Endothelial cell of umbilical vein (primary cell): ENCODE results near the gene PRDM10. TPM values are rescaled to one million over a fixed set of nuclear protein-coding genes. Genes with fewer than 3 reads are reported as not detected.

Source experiments
- BruUV-seq: library from RNA; stranded (reverse); fragments of 400-500 nt; replicated peaks from 2 replicates; lab custom pipeline; 2021; lab: Mats Ljungman, UMichigan
- CTCF ChIA-PET: fragments of 300-600, 350-600 bp; sonication (Branson Sonifier 250); formaldehyde crosslinking; loops from one replicate; lab custom pipeline; 2021; ENCODE audit warnings: antibody characterized with exemption, inconsistent platforms; lab: Charles Lee
- POLR2A ChIA-PET: fragments of 300-600, 350-600 bp; sonication (Branson Sonifier 250); formaldehyde crosslinking; loops from one replicate; lab custom pipeline; 2021; ENCODE audit warnings: antibody characterized with exemption, inconsistent platforms; lab: Charles Lee
- DNase-seq: peaks from one replicate; pipeline ENCODE4 v3.0.0-alpha.2; 2011; ENCODE audit warnings: low read depth, low spot score
- FAIRE-seq: peaks from 2 replicates; lab custom pipeline; 2011; peaks lifted over from hg19 to GRCh38; lab: Jason Lieb, UNC
- H2AFZ ChIP-seq: 2 replicates; pipeline ENCODE4 v1.6.0; 2012; ENCODE audit warnings: low read depth, low read length, control low read depth, inconsistent platforms
- H3K27ac ChIP-seq: 2 replicates; pipeline ENCODE4 v1.5.1; 2011; ENCODE audit warnings: low read depth, mild to moderate bottlenecking, control low read depth, low read length, moderate library complexity; ENCODE audit not compliant: insufficient read depth
- H3K27me3 ChIP-seq, 2 experiments: 2 replicates each; pipeline versions ENCODE4 v1.6.0 to v1.6.1; 2011; ENCODE audit warnings: low read length in 2 of 2, mixed read lengths in 1 of 2; ENCODE audit not compliant: control insufficient read depth in 2 of 2, insufficient read depth in 2 of 2
- H3K36me3 ChIP-seq, 2 experiments: 2 replicates in 1 of 2; 3 replicates in 1 of 2; pipeline ENCODE4 v1.5.1; 2011; ENCODE audit warnings: low read length in 2 of 2, mild to moderate bottlenecking in 1 of 2, moderate library complexity in 1 of 2; ENCODE audit not compliant: control insufficient read depth in 2 of 2, insufficient read depth in 2 of 2; ENCODE audit errors: extremely low read depth in 1 of 2
- H3K4me1 ChIP-seq: 3 replicates; pipeline ENCODE4 v1.5.1; 2011; ENCODE audit warnings: mild to moderate bottlenecking, low read length; ENCODE audit not compliant: control insufficient read depth, insufficient read depth; ENCODE audit errors: extremely low read depth
- H3K4me2 ChIP-seq: 2 replicates; pipeline ENCODE4 v1.6.1; 2011; ENCODE audit warnings: low read length, control low read depth, mixed read lengths; ENCODE audit not compliant: insufficient read depth
- H3K4me3 ChIP-seq, 3 experiments: fragments of 200-600 bp in 1 of 3; sonication (generic), shearing (Covaris generic) in 1 of 3; replicated peaks in 1 of 3; 2 replicates each; pipeline ENCODE4 v1.5.1; 2011 to 2016; ENCODE audit warnings: control low read depth in 3 of 3, low read length in 3 of 3, mild to moderate bottlenecking in 2 of 3, inconsistent platforms in 1 of 3, low read depth in 1 of 3, moderate library complexity in 1 of 3; ENCODE audit not compliant: insufficient read depth in 1 of 3
- H3K79me2 ChIP-seq: 2 replicates; pipeline ENCODE4 v1.6.0; 2012; ENCODE audit warnings: low read length, inconsistent platforms; ENCODE audit not compliant: control insufficient read depth, insufficient read depth
- H3K9ac ChIP-seq: replicated peaks from 2 replicates; pipeline ENCODE3; 2011; ENCODE audit warnings: low read length, control low read depth; ENCODE audit not compliant: insufficient read depth; ENCODE audit errors: extremely low read depth
- H3K9me1 ChIP-seq: replicated peaks from 3 replicates; pipeline ENCODE4 v1.6.0; 2011; ENCODE audit warnings: mild to moderate bottlenecking, low read length; ENCODE audit not compliant: control insufficient read depth, insufficient read depth; ENCODE audit errors: extremely low read depth
- H3K9me3 ChIP-seq: replicated peaks from 2 replicates; pipeline ENCODE4 v1.5.1; 2012; ENCODE audit warnings: low read length, inconsistent platforms; ENCODE audit not compliant: control insufficient read depth, insufficient read depth
- H4K20me1 ChIP-seq: replicated peaks from 2 replicates; pipeline ENCODE3; 2011; ENCODE audit warnings: mild to moderate bottlenecking, low read length; ENCODE audit not compliant: control insufficient read depth, insufficient read depth; ENCODE audit errors: extremely low read depth
- EZH2 ChIP-seq: IDR thresholded peaks from 2 replicates; pipeline ENCODE4 v1.6.1; 2012; ENCODE audit warnings: borderline replicate concordance, low read depth, mild to moderate bottlenecking, moderate library complexity, low read length, inconsistent platforms; ENCODE audit not compliant: severe bottlenecking
- FOS ChIP-seq: IDR thresholded peaks from 2 replicates; pipeline ENCODE4 v1.6.1; 2011; ENCODE audit warnings: mild to moderate bottlenecking, low read length, moderate library complexity, borderline replicate concordance; ENCODE audit not compliant: insufficient read depth
- GATA2 ChIP-seq: IDR thresholded peaks from 2 replicates; pipeline ENCODE4 v1.7.0; 2011; ENCODE audit warnings: low read depth, mild to moderate bottlenecking, moderate library complexity, mixed read lengths, low read length; ENCODE audit not compliant: insufficient read length, insufficient read depth
- JUN ChIP-seq: IDR thresholded peaks from 2 replicates; pipeline ENCODE4 v1.6.1; 2011; ENCODE audit warnings: borderline replicate concordance, low read depth; ENCODE audit not compliant: insufficient read length, insufficient read depth
- MYC ChIP-seq: IDR thresholded peaks from one replicate; pipeline ENCODE4 v1.6.1; 2011; ENCODE audit warnings: mild to moderate bottlenecking, low read depth, low read length
- POLR2A ChIP-seq: IDR thresholded peaks from 2 replicates; pipeline ENCODE4 v1.6.1; 2012; ENCODE audit warnings: low read depth, mild to moderate bottlenecking, control low read depth, low read length
- POLR2AphosphoS5 ChIP-seq: IDR thresholded peaks from 2 replicates; pipeline ENCODE4 v1.6.1; 2012; ENCODE audit warnings: low read depth, mild to moderate bottlenecking, control low read depth, low read length, moderate library complexity; ENCODE audit not compliant: insufficient read depth
- dilution Hi-C: fragments of 300-500 bp; cut with MboI; formaldehyde crosslinking; loops from one replicate; pipeline ENCODE4 v1.15.0; 2019; ENCODE audit warnings: low sequenced_read_pairs; ENCODE audit not compliant: extremely low pct_ligation_motif_present
- intact Hi-C: fragments of 100-400 bp; cut with micrococcal nuclease; formaldehyde crosslinking; loops from one replicate; pipeline ENCODE4 v1.10.0; 2022
- polyA plus RNA-seq, 4 experiments: library from polyadenylated mRNA; depleted of rRNA in 3 of 4; stranded (reverse) in 3 of 4; unstranded in 1 of 4; fragments of >200 nt; gene quantifications; 2 replicates each; pipeline versions ENCODE4 v1.2.1 to v1.2.3, GENCODE V29; 2011 to 2012; ENCODE audit warnings: missing spikeins in 1 of 4
- total RNA-seq: library from RNA; stranded (reverse); gene quantifications from 2 replicates; pipeline ENCODE4 v1.2.3, GENCODE V29; 2021
- TF ChIP-seq, protein P1 (sequence below), 2 donors: IDR thresholded peaks; 1 replicate in 1 of 2; 2 replicates in 1 of 2; pipeline ENCODE4 v1.5.1; 2011; ENCODE audit warnings: low read length in 2 of 2, mild to moderate bottlenecking in 2 of 2, moderate library complexity in 2 of 2, control low read depth in 1 of 2, inconsistent platforms in 1 of 2, low read depth in 1 of 2; ENCODE audit not compliant: insufficient read depth in 1 of 2; ENCODE audit errors: extremely low read depth in 1 of 2
- TF ChIP-seq, protein P2 (sequence below): IDR thresholded peaks from 2 replicates; pipeline ENCODE4 v1.6.1; 2011; ENCODE audit not compliant: insufficient read depth, insufficient read length

Gene PRDM10
- total and polyA plus RNA-seq, 2 donors (not counting 3 experiments of a cell fraction or from before 2014, with no cell fraction given), result 9.6 to 13.0 TPM

DNA sequence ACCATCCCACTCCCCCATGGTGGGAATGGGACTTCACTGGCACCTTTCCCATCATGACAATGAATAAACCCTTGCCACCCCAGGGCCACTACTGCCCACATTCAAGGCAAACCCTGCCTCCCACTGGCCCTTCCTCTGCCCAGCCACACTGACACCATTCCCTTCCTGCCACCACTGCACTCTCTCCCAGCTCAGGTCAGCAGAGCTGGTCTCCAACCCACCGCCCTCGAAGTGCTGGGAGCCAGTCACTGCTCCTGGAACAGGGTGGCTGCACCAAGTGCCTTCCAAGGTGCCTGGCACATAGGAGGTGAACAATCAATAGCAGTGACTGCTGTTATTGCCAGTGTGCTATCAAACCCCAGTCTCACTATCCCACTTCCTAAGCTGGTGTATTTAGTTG, 27.1 kb downstream of the PRDM10 start:
- no TSS peak for BruUV-seq
- no peak overlapping the region for H3K4me3 ChIP-seq
- TF ChIP-seq MYC, result no peak
- no peak overlapping the region for H3K4me2 ChIP-seq
- POLR2A ChIA-PET, result no interaction called here
- DNase-seq, result no peak
- FAIRE-seq, result no peak
- H3K9ac ChIP-seq, result no peak overlapping the region
- H3K27ac ChIP-seq, result no peak overlapping the region
- intact Hi-C loops (no loop called here), dilution Hi-C loops (no loop called here)
- H3K27me3 ChIP-seq, result no peaks in the 10 kb centered on the region
- H3K79me2 ChIP-seq, result no peaks in the 10 kb centered on the region
- no peaks in the 10 kb centered on the region for H3K9me3 ChIP-seq
- CTCF ChIA-PET, result no interaction called here
- no peaks in the 10 kb centered on the region for H3K36me3 ChIP-seq
- no peak overlapping the region for H2AFZ ChIP-seq
- no peaks in the 10 kb centered on the region for H3K4me1 ChIP-seq
- no peaks in the 10 kb centered on the region for H4K20me1 ChIP-seq
- no peaks in the 10 kb centered on the region for H3K9me1 ChIP-seq

DNA sequence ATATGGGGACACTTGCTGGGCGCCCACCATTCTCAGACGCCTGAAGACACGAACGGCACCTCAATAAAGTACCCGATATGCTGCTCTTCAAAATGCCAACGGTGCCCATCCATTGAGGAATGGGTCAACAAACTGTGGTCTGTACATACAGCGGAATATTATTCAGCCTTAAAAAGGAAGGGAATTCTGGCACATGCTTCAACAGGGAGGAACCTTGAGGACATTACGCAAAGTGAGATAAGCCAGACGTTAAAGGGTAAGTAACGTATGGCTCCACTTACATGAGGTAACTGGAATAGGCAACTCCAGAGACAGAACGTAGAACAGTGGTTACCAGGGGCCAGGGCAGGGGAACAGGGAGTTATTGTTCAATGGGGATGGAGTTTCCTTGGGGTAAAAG, 28.0 kb downstream of the PRDM10 start:
- Histone ChIP-seq H3K27ac (no peak overlapping the region), H3K9me1 (no peaks in the 10 kb centered on the region), H3K4me1 (no peaks in the 10 kb centered on the region), H3K79me2 (no peaks in the 10 kb centered on the region), H3K27me3 (no peaks in the 10 kb centered on the region), H3K9ac (no peak overlapping the region), H3K36me3 (no peaks in the 10 kb centered on the region), H3K9me3 (no peaks in the 10 kb centered on the region), H3K4me2 (no peak overlapping the region), H4K20me1 (no peaks in the 10 kb centered on the region), H2AFZ (no peak overlapping the region), H3K4me3 (no peak overlapping the region)
- FAIRE-seq, result no peak
- BruUV-seq, result no TSS peak
- ChIA-PET POLR2A (no interaction called here), CTCF (no interaction called here)
- intact Hi-C loops, result no loop called here
- dilution Hi-C loops, result no loop called here
- no peak for DNase-seq
- no peak for TF ChIP-seq FOS
- TF ChIP-seq POLR2AphosphoS5, result no peak
- TF ChIP-seq EZH2, result no peak
- no peak for TF ChIP-seq JUN
- no peak for TF ChIP-seq MYC
- no peak for TF ChIP-seq POLR2A
- no peak for TF ChIP-seq GATA2
- TF ChIP-seq, protein P1, sequence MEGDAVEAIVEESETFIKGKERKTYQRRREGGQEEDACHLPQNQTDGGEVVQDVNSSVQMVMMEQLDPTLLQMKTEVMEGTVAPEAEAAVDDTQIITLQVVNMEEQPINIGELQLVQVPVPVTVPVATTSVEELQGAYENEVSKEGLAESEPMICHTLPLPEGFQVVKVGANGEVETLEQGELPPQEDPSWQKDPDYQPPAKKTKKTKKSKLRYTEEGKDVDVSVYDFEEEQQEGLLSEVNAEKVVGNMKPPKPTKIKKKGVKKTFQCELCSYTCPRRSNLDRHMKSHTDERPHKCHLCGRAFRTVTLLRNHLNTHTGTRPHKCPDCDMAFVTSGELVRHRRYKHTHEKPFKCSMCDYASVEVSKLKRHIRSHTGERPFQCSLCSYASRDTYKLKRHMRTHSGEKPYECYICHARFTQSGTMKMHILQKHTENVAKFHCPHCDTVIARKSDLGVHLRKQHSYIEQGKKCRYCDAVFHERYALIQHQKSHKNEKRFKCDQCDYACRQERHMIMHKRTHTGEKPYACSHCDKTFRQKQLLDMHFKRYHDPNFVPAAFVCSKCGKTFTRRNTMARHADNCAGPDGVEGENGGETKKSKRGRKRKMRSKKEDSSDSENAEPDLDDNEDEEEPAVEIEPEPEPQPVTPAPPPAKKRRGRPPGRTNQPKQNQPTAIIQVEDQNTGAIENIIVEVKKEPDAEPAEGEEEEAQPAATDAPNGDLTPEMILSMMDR (IDR thresholded peaks at IDR 0.05; ENCODE audit: extremely low read depth in 1 of 2, insufficient read depth in 1 of 2, low read depth in 1 of 2, low read length in 2 of 2), result no peak
- TF ChIP-seq, protein P2, sequence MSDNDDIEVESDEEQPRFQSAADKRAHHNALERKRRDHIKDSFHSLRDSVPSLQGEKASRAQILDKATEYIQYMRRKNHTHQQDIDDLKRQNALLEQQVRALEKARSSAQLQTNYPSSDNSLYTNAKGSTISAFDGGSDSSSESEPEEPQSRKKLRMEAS, result no peak
